Stimulated activated CD8-positive, alpha-beta memory T cell treated with anti-CD3 and anti-CD28 coated beads, Interleukin-2, amount 100 ng/mL, for 48 hours (primary cell): ENCODE data around the gene LSM4.
A peak's percentile ranks its signal among the peaks of the same experiment; 100 is the strongest.

ENCODE experiments used
- DNase-seq, 2 donors: peaks; one replicate each; pipeline ENCODE4 v3.0.0-alpha.2; 2020; ENCODE audit warnings: low read depth in 2 of 2

LSM4 gene

DNA sequence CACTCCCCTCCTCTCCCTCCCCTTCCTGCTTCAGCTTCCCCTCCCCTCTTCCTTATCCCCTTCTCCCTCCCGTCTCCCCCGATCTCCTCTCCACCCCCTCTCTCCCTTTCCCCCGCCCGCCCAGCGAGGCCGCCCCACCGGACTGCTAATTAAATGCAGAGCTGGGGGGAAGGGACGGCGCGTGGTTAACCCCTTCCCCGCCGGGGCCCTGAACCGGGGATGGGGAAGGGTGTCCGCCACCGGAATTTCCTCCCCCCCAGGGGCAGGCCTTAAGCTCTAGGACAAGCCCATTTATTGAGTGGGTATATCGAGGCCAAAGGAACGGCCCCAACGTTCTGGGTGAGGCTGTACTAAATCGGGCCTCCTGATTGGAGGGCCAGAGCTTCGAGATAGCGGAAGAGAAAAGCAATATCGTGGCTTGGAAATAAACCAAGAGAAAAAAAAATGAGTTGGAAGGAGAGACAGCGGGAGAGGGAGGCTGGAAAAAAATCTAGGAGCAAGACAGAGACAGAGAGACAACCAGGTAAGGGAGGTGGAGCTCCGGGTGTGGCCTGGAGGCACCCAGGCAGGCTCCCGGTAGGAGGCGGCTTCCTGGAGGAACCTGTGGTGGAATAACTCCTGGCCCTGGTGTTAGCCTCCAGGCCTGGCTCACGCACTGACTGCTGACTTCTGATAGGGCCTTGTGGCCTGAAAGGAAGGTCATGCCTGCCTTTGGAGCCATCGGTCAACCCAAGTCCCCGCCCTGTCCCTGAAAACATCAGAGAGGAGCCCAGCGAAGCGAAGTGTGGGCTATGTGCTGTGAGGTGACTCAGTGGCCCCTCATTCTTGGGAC, 29.9 kb downstream of the LSM4 start:
- DNase-seq: peak in 1 of 2 donors; percentile 71

DNA sequence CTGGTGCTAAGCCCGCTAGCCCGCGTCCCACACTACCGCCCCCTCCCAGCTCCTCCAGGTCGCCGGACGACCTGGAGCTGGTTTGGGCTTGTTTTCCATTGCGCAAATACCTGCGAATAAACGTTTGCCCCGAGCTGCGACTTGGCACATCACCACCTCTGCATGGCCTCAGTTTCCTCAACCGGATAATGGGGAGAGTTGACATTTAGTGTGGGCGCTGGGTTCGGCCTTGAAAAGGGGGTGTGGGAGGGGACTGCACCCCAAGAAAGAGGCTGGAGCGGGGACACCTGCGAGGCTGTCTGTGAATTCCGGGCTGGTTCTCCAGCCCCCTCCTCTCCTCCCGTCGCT, 30.4 kb downstream of the LSM4 start:
- DNase-seq: no peak

DNA sequence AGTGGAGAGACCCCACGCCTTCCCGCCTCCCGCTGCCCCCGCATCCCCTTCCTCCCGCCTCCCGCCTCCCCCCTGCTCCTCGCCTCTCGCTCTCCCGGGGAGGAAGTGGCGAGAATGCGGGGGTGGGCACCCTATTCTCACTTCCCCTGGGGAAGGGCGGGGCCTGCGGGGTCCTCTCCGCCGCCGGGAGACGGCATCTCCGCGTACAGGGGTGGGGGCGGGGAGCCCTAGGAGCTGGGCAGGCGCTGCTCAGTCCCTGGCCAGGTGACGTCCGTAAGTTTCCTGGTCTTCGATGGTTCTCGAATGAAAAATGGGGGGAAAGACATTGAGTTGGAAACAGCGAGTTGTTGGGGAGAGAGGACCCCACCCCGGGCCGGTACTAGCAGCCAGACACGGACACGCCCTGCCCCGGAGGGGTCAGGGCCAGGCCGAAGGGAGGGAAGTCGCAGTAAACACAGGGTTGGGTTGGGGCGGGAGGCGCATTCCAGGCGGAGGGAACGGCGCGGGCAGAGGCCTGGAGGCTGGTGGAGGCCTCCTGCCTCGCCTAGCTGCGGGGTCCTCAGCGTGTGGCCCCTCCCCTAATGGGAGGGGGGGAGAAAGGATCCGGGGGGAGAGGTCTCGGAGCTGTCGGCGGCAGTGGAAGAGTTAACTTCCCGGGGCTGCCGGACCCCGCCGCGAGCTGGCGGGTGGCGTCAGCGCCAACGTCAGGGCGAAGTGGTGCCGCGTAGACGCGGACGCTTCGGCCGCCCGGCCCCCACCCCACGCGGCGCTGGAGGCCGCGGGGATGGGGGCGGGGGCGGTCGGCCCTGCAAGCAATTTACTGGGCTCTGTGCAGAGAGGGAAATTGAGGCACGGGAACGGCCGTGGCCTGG, 31.1 kb downstream of the LSM4 start:
- DNase-seq: peak; percentile 89 to 92

DNA sequence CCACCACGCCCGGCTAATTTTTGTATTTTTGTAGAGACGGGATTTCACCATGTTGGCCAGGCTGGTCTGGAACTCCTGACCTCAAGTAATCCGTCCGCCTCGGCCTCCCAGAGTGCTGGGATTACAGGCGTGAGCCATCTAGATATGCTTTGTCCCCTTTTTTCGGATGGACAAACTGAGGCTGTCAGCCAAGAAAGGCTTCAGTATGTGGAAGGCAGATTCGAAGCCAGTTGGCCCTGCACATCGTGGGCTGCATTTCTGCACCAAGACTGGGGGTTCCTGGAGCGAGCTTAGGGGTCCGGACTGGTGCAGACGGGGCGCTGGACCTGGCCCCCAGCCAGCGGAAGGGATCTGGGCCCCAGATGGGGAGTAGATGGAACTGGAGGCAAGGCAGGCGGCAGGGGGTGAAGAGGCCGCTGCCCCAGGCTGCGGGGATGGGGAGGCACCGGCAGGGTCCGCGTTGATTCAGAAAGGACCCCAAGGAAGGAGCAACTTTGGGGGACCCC, 31.8 kb downstream of the LSM4 start:
- DNase-seq: no peak

DNA sequence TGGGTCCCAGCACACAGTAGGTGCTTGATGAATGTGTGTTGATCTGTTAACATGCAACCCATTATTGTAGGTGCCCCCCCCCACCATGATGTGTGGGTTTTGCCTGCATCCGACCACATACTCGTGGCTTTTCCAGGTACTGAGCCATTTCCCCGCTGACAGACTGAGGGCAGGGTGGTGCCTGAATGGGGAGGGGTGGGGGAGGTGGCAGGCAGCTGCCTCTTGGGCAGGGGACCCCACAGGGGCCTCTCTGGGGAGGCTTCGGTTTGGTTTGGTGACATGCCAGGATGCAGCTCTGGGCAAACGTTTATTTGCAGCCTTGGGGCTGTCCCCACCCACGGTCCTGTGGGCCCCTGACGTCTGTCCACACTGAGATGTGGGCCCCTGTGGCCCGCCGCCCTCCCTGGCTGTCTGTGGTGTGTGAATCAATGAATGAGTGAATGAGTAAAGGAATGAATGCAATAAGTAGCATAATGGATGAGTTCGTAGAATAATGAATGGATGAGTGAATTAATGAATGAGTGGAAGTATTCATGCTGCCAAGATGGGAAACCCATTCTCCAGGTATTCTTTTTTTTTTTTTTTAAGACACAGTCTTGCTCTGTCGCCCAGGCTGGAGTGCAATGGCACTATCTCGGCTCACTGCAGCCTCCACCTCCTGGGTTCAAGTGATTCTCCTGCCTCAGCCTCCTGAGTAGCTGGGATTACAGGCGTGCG, 32.4 kb downstream of the LSM4 start:
- peak; percentile 93 to 95 for DNase-seq

DNA sequence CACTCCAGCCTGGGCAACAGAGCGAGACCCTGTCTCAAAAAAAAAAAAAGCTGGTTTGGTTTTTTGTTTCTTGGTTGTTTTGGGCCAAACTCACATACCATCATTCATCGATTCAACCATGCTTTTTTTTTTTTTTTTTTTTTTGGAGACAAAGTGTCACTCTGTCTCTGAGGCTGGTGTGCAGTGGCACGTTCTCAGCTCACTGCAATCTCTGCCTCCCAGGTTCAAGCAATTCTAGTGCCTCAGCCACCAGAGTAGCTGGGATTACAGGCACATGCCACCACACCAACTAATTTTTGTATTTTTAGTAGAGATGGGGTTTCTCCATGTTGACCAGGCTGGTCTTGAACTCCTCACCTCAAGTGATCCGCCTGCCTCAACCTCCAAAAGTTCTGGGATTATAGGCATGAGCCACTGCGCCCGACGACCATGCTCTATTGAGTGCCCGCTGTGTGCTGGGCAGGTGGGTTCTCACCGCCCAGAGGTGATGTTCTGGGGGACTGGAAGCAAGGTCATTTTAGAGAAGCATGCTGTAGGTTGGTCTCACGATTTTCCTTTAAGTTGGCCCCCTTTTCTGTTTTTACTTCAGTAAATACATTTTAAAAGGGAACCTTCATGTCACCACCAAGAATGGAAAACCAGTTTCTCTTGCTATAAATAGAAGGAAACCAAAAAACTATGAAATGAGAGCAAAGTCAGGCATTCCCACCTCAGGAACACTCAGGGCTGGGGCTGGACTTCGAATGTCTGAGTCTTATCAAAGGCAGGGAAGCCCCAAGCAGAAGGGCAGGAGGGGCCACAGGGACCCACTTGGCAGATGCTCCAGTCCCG, 33.2 kb downstream of the LSM4 start:
- no peak for DNase-seq

DNA sequence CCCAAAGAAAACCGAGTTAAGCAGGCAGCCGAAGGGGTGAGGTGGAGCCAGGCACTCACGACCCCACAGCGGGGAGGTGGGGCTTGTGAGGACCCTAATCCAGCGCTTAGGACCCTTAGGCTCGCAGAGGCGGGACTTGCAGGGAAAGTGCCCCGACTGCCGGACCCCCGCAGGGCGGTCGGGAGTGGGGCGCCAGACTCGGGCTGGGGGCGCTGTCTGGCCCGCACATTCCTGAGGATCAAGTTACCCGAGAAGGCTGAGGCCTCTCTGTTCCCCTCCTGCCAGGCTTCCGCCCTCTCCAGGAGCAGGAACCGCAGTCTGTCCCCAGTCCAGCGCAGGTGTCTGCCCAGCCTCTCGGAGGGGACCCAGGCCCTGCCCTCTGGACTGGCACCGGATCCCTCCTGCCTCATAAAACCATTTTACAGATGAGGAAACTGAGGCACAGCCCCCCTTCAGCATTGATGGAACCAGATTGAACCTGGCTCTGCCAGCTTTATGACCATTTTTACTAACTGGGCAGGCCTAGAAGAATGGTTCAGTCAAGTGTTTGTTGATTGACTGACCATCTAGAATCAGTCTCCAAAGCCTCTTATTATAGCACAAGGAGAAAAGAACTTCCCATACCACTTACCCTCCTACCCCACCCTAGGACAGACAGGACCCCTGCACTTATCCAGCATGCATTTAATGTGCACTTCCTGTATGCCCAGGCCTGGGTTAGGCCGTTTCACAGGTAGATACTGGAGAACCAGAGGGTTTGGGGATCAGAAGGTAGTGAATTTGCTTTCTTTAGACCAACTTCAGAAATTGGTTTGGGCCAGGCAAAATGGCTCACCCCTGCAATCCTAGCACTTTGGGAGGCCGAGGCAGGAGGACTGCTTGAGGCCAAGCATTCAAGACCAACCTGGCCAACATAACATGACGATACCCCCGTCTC, 34.8 kb downstream of the LSM4 start:
- DNase-seq: no peak

DNA sequence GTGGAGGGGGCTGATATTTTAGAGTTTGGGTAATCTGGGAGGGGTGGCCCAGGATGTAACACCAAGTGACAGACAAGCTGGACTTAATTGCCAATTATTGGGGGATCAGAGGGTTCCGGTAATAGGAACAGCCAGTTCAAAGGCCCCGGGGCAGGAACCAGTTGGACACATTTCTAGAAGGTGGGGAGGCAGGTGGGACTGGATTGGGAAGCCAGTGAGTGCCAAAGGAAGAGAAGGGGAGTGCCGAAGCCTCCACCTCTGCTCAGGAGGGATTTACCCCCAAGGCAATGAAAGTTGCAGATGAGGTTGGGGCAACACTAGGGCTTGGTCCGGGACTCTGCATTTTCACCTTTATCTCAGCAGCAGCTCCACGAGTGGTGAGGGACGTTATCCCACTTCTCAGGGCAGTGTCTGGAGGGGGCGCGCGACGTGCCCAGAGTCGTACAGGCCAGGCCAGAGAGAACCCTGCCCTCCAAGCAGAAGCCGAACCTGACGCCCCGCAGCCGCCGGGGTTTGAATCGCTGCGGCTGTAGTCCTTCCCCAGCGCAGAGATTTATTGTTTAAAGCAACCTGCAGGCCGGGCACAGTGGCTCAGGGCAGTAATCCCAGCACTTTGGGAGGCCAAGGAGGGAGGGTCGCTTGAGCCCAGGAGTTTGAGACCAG, 35.8 kb downstream of the LSM4 start:
- DNase-seq: no peak

DNA sequence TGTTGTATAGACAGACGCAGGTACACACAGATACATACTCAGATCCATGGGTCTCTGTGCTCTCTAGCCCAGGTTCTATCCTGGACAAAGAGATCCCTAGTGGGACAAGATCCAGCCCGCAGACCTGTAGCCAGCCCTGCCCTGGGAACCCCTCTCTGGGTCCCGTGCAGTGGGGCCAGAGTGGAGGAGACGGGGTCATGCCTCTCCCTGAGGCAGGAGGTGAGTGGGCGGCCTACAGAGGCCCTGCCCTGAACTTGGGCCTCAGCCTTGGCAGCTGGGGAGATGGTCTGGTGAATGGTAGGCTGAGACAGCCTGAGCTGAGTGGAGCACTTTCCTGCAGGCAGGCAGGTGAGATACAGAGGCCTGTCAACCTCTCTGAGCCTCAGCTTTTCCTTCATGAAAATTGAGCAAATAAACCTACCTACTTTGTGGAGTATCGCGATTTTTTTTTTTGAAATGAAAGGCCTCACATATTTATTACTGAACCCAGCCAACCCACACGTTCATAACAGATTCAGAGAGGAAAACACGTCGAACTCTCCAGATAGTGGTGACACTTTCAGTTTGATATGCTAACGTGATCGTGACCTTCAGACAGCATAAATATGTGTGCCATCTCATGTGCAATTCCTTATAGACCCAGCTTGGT, 38.0 kb downstream of the LSM4 start:
- DNase-seq: peak in 1 of 2 donors; percentile 66

DNA sequence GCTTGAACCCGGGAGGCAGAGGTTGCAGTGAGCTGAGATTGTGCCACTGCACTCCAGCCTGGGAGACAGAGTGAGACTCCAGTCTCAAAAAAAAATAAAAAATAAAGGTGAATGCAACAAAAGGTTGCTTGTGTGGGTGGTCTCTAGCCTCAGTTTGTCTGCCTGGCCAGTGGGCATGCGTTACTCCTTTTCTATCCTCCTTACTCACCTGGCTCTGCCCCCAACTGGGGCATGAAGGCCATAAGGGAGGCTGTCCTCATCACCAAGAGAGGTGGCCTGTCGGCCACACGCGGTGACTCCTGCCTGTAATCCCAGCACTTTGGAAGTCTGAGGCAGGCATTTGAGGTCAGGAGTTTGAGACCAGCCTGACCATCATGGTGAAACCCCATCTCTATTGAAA, 39.5 kb downstream of the LSM4 start:
- no peak for DNase-seq

DNA sequence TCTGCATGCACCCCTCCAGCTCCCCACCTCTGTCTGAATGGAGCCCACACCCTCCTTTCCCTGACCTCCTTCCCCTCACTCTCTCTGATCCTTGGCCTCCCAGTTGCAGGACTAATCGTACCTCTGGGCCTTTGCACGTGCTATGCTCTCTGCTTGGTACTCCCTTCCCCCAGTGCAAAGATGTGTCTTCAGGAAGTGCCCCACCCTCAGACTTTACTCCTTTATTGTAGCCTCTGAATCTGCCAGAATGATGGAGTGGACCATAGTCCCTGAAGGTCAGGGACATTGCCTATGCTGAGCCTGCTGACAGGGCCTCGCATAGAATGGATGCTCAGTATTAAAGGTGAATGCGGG, 40.1 kb downstream of the LSM4 start:
- no peak for DNase-seq

DNA sequence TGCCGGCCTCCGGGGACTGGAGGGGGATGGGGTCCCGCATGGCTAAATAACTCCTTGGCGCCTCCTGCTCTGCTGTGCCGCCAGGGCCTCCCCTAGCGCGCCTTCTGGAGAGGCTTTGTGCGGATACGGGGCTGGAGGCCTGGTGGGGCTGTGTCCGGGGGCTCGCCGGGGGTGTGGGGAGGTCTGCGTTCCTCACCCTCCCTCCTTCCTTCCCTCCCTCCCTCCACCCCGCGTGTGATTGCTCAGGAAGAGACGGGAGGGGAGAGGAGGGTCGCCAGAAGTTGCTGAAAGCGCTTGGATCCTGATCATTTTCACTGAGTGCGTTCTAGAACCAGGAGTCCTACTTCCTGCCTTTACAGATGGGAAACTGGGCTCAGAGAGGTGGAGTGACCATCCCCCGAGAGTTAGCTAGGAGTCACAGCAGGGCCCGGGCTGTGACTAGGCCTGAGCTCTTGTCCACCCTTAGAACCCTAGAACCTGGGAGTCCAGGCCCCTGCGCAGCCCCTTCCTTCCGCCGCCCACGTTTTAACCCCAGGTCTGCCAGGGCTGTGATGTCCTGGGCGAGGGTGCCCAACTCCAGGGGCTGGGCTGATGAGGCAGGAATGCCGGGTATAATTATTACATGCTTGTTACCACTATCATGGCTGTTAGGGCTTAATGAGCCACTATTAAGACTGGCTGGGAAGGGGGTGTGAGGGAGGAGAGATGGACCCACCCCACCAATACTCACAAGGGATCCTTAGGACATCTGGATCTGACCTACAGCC, 40.7 kb downstream of the LSM4 start:
- no peak for DNase-seq

DNA sequence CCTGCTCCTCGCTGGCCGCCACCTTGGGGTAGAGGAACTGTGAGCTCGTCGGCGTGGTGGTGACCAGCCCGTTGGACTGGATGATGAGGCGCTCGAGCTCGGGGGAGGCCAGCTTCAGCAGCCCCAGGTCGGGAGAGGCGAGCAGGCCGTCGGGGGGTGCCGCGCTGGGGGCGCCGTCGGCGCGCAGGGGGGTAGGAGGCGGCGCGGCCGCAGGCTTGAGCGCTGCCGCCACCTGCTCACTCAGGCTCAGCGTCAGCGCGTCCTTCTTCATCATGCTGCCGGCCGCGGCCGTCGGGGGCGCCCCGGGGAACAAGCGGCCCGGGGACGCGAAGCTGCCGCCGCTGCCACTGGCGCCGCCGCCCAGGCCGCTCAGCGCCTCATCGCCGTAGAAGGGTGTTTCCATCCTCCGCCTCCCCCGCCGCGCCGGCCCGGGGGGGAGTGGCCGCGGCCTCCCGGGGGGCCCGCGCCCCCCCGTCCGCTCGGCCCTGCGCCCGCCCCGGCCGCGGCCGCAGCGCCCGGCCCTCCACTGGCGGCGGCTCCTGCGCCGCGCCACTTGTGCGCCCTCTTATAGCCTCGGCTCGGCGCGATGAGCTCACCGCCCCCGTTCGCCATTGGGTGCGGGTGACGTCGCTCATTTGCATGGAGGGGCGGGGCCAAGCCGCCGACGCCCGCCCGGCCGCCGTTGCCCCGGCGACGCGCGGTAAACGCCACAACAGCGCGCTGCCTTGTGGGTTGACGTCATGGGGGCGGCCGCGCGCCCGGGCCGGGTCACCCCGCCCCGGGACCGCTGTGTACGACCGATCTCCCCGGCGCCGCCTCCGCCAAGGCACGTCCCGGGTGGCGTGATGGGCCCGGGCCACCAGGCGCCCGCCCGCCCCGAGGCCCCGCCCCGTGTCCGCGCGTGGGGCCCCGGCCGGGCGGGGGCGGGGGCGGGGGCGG, 41.5 kb downstream of the LSM4 start, which contains the start of gene JUND:
TSS of gene JUND (minus strand) at position 541 of the 939 bp plus-strand sequence. CDS start at position 403, 138 bp downstream.
- peak; percentile 94 to 99 for DNase-seq

DNA sequence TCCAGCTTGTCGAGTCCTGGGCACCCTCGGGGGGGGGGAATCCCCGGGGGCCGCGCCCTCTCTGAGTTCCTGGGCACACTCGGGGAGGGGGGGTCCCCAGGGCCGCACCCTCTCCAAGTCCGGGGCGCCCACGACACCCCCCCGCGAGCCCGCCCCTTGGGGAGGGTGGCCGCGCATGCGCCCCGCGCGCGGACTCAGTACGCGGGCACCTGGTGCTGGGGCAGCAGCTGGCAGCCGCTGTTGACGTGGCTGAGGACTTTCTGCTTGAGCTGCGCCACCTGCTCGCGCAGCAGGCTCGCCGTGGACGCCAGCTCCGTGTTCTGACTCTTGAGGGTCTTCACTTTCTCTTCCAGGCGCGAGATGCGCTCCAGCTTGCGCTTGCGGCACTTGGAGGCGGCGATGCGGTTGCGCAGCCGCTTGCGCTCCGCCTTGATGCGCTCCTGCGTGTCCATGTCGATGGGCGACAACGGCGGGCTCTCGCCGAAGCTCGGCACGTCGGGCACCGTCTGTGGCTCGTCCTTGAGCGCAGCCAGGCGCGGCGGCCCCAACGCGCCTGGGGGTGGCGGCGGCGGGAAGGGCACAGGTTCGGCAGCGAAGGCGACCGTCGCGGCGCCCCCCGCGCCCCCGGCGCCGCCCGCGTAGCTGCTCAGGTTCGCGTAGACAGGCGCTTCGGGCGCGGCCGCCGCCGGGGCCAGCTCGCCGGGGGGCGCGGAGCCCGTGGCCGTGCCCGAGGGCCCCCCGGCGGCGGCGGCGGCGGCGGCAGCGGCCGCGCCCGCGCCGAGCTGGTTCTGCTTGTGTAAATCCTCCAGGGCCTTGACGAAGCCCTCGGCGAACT, 42.4 kb downstream of the LSM4 start:
- DNase-seq: peak; percentile 60 to 63

DNA sequence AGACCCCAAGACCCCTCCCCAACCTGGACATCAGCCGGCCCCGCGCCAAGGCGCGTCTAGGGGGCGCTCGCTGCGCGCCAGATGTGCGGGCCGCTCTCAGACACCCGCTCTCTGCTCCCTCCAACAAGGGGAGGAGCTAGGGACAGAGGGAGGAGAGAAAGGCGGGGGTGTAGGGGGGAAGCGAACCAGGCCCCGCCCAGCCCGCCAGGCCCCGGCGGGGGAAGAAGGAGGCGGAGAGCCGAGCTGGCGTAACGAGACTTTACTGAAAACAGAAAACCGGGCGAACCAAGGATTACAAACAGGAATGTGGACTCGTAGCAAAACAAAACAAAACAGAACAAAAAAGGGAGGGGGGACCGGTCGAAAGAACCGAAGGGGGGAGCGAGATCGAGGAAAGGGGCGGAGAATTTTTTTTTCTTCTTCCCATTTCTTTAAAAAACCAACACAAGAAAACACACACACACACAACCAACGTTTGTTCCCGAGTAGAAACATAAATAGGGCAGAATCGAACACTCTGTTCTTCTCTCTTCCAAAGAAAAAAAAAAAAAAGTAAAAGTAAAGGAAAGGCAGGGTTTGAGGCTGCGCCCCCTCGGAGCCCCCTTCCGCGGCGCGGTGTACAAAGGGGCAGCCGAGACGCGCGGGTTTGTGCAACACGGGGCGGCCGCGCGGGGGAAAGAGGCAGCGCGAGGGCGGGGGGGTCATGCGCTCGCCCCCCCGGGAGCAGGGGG, 43.2 kb downstream of the LSM4 start:
- DNase-seq: peak; percentile 79

DNA sequence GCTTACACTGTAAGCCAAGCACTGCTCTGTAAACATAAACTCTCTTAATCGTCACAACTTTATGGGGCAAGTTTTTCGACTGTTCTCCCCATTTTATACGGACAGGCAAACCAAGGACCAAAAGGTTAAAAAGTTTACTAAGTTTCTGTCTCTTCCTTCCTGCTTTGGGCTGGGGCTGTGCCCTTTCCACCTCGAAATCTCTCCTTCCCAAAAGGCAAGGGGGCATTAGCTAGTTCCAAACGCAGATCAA, 43.7 kb downstream of the LSM4 start:
- no peak for DNase-seq
